Stimulated activated CD4-positive, alpha-beta T cell treated with anti-CD3 and anti-CD28 coated beads, TNF-alpha, amount 100 ng/mL, for 4 hours (primary cell): Measurements from ENCODE around the gene CACNA1F.

ENCODE experiments used
- DNase-seq, 3 experiments: peaks; one replicate each; pipeline ENCODE4 v3.0.0-alpha.2; 2020; ENCODE audit warnings: low read depth in 3 of 3

The CACNA1F gene

GRCh38 chrX:49230500-49231232 lies 2.5 kb downstream of the CACNA1F start:
- peak in 2 of 3 experiments; percentile 14 to 33 for DNase-seq

GRCh38 chrX:49228185-49228584 lies 5.0 kb downstream of the CACNA1F start:
- DNase-seq, result no peak

- DNase-seq, result no peak
These were observed 5.4 kb downstream of the CACNA1F start for GRCh38 chrX:49227726-49228125.

DNA sequence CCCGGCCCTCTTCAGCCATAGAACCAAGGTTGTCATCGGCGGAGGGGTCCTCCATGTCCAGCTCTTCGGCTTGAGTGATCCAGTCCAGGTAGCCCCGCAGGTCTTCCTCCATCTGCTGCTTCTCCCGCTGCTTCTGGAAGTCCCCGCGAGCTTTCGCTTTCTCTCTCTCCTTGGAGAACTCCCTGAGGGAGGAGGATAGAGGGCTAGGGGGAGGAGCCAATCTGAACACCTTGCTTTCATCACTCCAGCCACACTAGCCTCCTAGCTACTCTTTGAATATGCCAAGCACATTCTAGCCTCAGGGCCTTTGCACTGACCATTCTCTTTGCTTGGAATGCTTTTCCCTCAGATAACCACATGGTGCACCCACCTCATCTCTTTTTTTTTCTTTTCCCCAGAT lies 6.2 kb downstream of the CACNA1F start:
- no peak for DNase-seq

- DNase-seq, result no peak
These were observed 7.3 kb downstream of the CACNA1F start for GRCh38 chrX:49225858-49226257.

DNA sequence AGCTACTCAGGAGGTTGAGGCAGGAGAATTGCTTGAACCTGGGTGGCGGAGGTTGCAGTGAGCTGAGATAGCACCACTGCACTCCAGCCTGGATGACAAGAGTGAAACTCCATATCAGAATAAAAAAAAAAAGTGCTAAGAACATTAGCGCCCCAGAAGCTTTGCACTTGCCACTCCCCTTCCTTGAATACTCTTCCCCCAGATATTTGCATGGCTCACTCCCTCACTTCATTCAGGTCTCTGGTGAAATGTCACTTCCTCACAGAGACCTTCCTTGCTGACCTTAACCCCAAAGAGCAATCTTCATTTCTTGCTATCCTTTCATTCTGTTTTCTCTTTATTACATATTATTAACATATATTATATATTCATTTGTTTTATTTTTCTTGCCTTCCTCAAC lies 11.3 kb downstream of the CACNA1F start:
- no peak for DNase-seq

- no peak for DNase-seq
These were observed 13.0 kb downstream of the CACNA1F start for GRCh38 chrX:49220100-49220499.

GRCh38 chrX:49214996-49215526 lies 18.1 kb downstream of the CACNA1F start:
- DNase-seq, result no peak

GRCh38 chrX:49214416-49214815 lies 18.7 kb downstream of the CACNA1F start:
- DNase-seq, result no peak

DNA sequence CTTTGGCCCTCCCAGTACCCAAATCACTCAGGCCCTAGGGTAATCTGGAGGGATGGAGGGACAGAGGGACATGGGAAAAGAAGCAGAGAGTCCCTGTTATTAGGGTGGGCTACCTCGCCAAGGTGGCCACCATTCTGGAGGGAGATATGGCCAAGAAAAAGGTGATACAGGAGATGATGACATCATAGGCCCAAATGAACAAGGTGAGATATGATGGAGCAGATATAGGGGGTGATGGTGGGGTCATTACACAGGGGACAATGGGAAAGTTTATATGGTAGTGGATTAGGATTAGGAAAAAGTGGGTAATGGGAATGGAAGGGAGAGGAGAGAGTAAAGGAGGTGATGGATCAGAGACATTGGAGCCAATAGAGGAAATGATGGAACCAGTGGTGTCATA lies 20.3 kb downstream of the CACNA1F start:
- no peak for DNase-seq

- DNase-seq, result no peak
These were observed 20.9 kb downstream of the CACNA1F start for GRCh38 chrX:49212209-49212608.

DNA sequence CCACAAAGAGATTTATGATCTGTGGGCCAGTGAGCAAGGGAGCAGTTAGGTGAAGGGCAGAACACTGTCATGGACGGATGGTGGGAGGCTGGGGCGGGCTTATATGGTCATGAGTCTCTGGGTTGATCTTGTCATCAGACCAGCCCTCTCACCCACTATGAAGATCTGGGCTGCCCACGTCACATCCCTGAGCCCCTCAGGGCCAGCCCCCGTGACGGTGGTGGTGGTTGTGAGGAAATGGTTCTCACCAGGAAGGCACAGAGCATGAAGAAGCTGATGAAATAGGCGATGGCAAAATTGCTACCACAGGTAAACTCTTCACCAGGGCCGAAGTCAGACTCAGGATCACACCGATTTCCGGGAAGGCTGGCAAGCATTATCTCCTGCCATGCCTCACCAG lies 22.1 kb downstream of the CACNA1F start:
- no peak for DNase-seq

DNA sequence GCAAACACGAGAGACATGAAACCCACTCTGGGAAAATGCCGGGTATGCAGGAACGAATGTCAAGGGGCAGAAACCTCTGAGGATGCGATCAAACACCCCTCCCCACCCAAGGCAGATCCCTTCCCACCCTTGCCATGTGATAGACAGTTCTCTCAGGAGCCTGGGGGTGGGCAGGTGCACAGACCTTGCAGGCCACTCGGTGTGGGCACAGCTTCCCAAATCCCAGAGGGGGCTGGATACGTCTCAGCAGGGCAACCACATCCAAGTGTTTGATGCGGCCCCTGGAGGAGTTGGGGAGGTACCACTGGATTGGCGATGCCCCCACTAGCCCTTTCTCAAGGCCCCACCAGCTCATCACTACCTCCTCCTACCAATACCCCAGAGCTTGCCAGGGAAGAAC lies 22.7 kb downstream of the CACNA1F start:
- DNase-seq, result no peak

DNA sequence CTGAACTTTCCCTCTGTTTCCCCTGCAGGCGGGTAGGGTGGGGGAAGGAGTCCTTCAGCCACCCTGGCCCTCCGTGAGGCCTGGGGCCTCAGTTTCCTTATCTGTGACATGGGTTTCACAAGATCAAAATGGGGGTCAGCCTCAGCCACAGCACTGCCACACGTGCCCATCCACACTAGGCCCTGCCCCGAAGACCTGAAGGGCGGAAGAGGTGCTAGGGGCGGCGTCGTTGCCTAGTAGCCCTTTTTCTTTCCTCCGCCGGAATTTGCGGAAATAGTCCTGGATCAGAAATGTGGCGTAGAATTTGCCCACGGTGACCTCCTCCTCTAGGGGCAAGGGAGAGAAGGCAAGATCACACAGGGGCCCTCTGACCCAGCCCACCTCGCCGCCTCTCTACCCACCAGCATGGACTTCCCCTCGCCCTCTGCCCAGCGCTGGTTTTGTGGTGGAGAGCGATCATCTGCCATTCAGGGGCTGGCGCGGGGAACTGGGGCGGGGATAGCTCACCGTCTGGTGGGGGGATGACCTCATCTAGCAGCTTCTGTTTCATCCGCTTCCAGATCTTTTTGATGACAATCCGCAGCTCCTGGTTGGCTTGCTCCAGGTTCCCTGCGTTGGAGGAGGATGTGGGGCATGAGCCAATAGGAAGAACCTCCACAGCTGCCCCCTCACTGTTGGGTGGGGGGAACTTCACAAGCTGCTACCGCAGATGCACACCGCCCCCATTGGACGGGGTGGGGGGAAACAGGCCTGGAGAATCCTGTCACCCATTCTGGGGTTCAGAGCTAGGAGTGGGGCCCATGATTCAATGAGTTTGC lies 23.5 kb downstream of the CACNA1F start:
- DNase-seq, result no peak

DNA sequence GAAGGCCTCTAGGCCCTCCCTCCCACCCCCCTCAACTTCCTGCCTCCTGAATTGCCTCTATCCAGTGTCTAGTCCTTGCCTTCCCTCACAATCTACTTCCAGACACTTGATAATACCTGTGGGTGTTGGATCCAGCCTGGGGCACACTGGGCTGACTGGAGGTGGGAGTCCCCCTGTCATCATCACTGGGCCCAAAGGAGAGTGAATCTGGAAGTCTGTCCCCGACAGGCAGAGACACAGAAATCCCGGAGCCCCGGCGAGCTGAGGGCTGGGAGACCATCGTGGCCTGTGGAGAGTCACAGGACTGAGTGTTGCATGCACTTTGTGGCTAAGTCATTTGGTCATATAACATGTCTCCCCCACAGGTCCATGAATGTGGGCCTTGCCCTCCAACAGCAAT lies 24.7 kb downstream of the CACNA1F start:
- no peak for DNase-seq

- no peak for DNase-seq
These were observed 26.6 kb downstream of the CACNA1F start for GRCh38 chrX:49206543-49206942.

DNA sequence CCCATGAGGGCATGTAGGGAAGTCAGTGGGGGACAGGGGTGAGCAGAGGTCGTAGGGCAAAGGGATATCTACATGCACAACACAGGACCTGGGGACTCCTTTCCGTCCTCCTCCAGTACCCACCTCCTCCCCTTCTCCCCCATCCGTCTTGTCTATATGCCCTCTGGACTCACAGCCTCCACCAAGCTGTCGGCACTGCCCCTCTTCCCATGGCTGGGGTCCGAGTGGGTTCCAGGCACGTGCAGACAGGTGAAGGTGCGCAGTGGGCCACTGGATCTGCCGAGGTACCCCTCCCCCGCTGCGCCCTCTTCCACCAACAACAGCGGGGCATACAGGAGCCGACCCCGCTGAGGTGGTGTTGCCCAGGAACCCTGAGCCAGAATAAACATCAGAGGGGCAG lies 27.7 kb downstream of the CACNA1F start:
- no peak for DNase-seq

DNA sequence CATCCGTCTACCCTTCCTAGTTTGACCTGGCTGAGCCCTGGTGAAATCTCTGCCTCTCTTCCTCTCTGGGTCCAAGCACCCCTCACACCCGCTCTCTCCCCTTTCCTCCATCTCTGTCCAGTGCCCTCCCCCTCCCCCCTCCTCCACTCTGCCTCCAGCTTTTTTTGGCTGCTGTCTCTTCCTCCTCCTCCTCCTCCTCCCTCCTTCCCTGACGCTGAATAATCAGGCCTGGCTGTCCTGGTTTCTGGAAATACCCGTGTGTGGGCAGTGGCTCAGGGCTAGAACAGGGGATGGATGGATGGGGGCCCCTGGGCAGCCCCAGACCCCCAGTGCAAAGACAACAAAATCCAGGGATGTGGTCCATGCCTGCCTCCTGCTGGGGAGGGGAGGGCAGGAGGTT lies 28.4 kb downstream of the CACNA1F start:
- DNase-seq, result no peak

DNA sequence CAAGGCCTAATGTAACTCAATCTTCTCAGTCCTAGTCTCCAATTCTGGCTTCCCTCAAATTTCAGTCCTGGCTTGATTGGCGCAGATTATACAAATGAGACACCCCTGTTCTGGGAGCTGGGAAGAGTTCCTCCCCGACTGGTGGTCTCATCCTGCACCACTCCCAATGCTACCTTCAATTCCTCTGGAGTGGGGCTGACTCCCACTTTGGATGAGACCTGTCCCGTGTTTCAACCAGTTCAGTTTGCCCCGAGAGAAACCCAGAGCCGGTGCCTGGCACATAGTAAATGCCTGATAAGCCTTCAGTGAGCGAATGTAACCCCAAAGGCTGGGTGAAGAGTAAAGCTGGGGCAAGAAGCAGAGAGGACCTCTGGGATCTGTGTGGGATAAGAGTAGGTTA lies 29.1 kb downstream of the CACNA1F start:
- DNase-seq, result no peak

GRCh38 chrX:49203536-49203935 lies 29.6 kb downstream of the CACNA1F start:
- no peak for DNase-seq

DNA sequence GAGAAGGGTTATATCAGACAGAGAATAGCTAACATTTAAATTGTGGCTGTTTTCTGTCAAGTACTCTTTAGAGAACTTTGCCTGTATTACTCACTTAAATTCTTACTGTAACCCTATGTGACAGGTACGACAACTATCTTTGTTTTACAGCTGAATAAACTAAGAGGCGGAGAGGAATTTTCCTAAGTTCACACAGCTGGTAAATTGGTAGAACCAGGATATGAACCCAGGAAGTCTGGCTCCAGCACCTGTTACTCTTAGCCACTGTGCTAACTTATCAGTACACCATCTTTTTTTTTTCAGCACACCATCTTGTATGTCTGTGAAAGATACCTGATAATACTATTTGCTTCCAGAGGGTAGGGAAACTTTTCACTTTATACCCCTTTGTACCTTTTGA lies 31.1 kb downstream of the CACNA1F start:
- DNase-seq, result no peak

- DNase-seq, result peak; percentile 74 to 81 (median 78)
These were observed 33.0 kb downstream of the CACNA1F start, which contains the start of gene SYP for GRCh38 chrX:49199906-49200771. SYP (minus strand) TSS chrX:49200193; CDS start chrX:49200186, 7 bp downstream.
